Stimulated activated naive CD4-positive, alpha-beta T cell (primary cell): ENCODE data around the gene LRRC55.

ENCODE experiments used
- DNase-seq, 6 experiments: peaks; one replicate each; lab custom pipeline; 2025; lab: John Stamatoyannopoulos, UW

Gene LRRC55

DNA sequence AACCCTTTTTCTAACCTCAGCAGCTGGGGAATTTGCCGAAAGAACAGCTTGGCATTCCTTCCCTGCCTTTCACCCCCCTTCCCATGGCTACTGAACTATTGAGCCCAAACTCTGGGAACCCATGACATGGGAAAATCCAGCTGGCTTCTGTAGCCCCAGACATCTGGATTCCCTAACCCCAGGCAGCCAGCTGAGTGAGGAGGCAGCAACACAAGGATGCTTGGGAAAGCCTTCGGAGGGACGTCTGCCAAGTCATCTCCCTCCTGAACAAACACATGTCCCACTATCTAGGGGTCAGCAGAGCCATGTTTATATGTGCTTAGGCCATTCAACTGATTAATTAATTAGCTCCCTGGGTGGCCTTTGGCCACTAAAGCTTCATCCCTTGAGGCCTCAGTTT is 21.6 kb downstream of the LRRC55 start:
- no peak for DNase-seq

DNA sequence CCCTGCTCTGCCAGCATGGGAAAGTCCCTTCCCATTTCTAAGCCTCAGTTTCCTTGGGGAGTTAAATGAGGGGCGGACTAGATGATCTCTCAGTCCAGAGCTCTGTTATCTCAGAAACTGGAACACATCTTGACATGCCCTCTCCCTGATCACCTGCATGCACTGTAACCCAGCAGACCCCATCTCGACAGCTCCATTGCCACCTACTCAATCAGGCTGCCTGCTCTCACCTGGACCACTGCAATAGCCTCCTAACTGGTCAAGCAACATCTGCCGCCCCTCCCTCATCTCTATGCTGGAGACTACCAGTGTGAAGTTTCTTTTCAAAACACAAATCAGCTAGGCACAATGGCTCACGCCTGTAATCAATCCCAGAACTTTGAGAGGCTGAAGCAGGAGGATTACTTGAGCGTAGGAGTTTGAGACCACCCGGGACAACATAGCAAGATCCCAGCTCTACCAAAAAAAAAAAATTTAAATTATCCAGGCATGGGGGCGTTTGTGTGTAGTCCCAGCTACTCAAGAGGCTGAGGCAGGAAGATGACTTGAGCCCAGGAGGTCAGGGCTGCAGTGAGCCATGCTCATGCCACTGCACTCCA is 22.2 kb downstream of the LRRC55 start:
- no peak for DNase-seq

DNA sequence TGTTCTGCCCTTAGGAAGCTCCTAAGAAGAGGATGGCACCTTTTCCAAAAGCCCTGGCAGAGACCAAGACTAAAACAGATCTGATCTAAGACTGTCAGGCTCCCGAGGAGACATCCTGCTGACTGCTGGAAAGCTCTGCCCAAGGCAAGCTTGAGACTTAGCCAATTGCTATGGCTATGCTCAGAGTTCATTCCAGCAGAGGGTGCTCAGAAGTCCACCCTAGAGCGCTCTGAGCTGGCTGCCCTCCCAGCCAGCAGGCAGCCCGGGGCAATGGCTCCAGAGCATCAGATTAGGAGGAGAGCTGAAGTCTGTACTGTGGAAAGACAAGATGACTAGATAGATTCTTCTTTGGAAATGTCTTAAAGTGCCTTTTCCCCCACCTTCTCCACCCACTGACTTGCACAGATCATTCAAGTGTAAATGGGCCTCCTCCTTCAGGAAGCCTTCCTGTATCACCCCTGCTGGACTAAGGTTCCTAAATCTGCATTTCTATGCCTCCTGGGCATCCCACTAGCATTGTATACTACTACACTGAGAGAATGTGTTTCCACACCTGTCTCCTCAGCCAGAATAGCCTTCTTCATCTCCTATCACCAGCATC is 23.4 kb downstream of the LRRC55 start:
- no peak for DNase-seq

DNA sequence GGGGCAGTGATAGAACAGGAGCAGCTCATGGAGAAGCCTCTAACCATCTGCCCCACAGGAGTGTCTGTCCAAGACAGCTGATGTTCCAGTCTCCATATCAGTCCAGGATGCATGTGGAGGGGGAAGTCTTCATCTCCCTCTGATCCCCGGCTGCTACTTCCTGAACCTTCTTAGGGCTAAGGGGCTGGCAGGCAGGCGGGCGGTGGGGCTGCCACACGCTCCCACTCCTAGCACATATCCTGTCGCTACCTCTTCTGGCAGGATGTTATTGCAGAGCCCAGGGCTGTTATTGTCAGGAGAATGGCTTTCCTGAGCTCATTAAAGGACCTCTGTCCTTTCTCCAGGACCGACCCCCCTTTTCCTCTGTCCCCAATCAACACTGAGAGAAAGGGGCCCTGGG is 25.4 kb downstream of the LRRC55 start:
- DNase-seq: no peak

DNA sequence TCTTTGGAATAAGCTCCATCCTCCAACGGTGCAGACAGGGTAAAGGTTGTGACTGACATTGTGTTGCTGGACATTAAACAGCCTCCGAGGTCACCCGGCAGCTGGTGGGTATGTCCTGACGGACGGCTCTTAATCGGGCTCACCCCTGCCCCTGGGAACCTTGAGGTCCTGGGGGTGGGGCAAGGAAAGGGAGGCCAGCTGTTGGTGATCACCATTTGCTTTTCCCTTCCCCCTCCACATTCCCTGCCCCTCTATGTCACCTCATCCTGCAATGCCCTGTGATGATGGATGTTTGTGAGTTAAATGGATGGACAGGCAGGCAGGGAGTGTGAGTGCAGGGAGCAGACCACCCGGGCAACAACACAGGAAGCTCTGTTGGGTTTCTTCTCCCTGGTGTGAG is 29.0 kb downstream of the LRRC55 start:
- no peak for DNase-seq

DNA sequence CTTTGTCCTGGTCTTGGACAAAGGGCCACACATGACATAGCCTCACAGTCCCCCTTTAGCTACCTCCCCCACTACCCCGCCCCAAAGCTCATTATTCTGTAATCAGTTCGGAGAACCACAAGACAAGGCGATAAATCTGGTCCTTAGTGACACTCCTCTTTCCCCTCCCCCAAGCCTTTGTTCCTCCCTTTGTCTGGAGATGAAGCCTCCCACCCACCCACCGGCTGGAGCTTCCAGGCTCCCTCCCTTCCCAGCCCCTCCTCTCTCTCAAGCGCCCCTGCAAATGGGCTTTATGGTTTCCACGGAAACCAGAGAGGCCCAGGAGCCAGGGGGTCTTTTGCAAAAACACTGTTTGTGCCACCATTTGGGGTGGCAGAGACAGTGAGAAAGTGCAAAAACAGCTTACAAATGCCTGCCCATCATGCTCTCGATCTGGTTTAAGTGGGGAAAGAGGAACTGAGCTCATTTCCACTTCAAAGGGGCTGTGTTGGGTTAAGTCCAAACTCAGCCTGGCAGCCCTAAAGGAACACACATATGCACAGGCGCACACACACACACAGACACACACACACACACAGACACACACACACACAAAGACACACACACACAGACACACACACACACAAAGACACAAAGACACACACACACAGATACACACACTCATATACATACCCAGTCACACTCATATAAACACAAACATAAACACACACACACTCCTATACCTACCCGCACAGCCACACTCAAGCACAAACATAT is 31.8 kb downstream of the LRRC55 start:
- DNase-seq: no peak

DNA sequence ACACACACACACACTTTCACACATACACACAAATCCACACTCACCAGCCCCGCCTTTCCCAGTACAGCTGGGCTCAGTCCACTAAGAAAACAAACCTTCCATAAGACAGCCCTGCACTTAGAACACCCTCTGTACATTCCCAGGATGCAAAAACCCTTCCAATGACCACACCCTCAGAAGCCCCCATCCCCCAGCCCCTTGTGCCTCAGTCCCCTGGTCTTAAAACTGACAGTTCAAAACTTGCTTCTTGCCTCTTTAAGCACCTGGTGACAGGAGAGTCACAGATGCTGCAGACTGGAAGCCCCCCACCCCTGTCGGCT is 32.3 kb downstream of the LRRC55 start:
- DNase-seq: no peak

DNA sequence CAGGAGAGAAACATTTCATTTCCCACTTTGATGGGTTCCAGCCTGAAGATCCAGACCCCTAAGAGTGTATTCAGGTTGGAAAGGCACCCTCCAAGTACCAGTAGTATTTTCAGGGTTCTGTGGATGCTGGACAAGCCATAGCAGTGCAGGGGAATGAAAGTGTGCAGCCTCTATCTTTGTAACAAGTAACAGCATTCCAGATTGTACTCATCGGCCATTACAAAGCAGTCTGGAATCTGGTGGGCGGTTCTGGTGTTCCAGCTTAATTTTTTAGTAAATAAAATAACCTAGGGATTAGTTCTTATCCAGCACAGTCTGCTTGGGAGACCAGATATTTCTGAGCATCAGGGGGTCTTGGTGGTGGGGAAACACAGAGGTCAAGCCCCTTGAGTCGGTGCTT is 32.7 kb downstream of the LRRC55 start:
- no peak for DNase-seq

DNA sequence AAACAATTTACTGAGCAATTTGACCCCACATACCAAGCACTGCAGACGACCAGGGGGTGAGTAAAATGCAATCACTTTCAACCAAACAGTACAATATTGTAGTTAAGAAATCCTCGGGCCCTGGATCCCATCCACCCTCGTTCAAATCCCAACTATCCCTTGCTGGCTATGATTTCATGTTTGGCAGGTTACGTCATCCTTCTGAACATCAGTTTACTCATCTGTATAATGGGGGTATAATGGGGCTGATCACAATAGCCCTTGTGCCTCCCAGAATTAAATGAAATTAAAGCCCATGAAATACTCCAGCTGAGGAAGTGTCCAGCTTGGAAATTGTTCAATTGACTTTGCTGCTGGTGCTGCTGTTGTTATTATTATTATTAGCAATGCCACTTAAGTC is 34.7 kb downstream of the LRRC55 start:
- no peak for DNase-seq

DNA sequence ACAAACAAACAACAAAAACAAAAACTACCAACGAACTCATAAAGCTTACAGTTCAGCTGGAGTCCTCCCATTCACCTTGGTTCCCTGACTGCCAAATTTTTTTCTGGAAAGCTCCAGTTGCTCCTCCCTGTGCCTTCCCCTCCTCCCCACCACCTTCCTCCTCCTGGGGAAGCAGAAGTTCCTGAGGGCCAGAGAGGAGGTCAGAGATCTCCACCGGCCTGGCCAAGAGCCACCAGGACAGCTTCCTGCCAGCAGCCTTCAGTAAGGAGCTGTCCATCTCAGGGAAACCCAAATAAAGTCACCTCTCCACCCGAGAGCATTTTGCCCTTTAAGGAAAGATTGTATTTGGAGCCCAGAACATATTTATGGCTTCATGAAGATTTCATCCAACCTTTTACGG is 35.3 kb downstream of the LRRC55 start:
- DNase-seq: no peak

DNA sequence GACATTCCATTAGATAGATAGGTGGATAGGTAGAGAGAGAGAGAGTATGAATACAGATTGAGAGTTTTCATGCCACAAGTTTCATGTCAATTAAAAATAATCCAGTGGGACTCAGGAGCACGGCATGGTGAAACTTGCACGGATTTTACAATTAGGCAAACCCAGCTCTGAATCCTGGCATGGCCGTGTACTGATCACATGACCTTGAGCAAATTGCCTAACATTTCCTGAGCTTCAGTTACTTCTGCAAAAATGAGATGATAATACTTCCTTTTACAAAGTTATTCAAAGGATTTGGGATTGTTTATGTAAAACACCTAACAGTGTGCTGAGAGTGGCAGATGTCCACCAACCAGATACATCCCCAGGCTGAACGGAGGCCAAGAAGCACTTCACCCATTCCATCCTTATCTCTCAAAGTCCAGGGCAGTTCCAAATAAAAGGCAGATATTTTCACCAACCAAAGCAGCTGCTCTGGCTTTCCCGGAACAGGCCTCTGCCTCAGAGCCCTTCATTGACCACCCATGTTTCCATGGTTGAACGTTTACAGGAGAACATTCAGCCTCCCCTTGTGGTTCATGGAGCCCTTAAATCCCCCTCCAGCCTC is 37.4 kb downstream of the LRRC55 start:
- no peak for DNase-seq

DNA sequence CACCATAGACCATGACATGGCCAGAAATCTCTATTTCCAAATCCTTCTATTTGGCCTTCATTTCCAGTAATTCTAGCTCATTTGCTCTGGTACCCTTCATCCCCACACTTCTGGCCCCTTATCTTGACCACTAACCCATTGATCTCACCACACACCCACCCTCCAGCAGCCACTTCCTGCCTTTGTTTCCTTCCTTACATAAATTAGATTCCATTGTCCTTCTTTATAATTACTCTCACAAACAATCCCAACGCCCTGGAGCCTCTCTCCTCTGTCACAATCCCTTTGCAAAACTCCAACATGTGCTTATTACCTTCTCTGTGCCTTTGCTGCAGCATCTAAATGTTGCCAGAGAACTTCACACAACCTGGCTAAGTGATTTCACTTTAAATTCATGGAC is 40.5 kb downstream of the LRRC55 start:
- no peak for DNase-seq

DNA sequence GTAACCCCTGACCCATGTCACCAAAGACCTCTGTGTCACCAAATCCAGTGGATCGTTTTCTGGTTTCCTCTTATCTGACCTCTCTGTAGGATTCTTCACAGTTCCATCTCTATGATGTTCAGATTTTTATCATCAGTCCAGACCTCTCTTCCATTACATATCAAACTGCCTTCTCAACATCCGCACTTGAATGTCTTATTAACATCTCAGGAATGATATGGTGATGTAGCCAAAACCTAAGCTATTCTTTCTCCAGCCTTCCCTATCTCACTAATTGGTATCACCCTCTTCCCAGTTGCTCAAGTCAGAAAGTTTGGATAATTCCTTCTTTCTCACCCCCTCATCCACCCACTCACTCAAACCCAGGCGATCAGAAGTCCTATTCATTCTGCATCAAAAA is 41.8 kb downstream of the LRRC55 start:
- DNase-seq: no peak

DNA sequence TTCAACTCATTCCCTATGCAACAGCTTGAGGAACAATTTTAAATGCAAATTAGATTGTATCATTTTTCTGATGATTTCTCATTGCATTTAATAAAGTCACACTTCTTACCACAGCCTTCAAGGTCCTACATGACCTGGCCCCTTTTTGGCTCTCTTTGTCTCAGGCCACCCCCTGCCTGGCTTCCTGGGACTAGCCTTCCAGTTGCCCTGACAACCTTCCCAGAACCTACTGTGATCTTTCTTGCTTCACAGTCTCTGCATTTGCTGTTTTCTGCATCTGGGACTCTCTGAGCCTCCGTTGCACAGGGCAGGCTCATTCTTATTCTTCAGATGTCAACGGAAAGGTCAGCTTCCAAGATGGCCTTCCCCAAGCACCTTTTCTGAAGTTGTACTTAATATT is 42.4 kb downstream of the LRRC55 start:
- DNase-seq: no peak

DNA sequence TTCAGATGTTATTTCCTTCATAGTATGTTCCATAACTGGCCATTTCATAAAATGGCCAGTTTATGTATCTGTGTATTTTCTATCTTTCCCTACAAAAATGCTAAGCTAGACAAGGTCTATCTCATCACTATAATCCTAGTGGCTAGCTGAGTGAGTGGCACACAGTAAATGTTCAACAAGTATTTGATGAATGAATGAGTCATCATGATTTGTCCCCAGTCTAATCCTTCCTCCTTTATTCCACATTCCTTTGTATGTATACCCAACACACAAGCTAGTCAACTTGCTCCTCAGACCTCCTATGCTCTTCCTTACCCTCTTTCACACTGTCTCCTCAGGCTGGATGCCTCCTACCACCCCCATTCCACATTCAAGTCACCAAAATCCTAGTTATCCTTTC is 42.8 kb downstream of the LRRC55 start:
- DNase-seq: no peak

DNA sequence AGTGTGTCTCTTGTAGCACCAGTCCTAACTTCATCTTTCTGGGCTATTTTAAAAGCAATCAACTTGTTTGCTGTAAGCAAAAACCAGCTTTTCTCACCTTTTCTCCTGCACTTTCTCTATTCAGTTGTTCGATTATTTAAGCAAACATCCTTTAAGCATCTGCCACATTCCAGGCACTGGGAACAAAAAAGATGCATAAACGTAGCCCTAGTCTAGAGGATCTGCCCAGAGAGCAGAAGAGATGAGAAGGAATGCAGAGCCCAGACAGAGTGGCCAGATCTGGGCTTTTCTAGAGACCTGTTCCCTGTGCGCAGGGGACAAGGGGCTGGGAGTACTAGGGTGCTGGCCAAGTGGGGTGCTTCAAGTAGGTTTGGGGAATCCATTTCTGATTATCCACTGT is 46.8 kb downstream of the LRRC55 start:
- DNase-seq: no peak

DNA sequence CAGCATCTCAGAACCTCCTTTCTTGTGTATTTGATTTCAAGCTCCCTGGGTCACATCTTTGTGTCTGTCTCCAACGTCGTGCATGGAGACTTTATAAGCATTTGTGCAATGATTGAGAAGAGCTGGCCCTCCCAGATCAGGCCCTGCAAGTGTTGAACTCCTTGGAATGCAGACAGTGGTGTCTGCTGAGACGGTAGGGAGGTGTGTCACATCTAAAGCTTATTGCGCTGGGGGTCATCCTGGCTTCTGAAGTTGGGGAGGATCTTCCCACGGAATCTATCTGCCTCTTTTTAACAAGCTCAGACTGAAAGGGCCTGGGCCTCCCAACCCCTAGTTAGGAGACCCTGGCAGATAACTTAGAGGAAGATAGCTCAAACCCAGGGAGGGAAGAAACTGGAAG is 48.6 kb downstream of the LRRC55 start:
- no peak for DNase-seq

DNA sequence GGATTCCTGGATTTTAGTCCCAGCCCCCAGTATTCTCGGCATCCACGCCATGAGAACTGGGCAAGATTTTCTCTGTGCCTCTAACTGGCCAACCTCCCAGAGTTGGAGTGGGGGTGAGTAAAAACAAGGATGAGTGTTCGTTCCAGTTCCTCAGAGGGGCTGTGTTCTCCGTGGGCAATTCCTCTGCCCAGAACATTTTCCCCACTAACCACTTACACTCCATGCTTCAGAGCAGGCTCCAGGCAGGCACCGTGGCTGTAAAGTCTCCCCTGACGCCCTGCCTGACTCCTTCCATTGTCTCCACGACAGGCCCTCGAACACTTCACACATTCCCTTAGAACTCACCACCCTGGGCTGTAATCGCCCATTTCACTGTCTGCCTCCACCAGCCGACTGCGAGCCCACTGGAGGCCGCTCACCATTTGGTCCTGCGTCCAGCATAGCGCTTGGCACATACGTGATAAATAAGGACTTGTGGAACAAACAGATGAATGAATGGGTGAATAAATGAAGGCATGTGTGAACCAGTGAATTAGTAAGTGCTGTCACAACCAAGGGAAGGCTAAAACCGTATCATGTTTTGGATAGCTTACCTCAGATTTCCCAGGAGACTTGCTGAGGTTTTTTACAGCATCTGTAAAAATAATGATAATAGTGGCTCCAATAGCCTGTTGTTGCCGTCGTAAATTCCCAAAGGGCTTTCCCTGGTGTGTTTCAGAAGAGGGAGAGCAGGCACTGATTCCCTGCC is 49.2 kb downstream of the LRRC55 start:
- DNase-seq: no peak

DNA sequence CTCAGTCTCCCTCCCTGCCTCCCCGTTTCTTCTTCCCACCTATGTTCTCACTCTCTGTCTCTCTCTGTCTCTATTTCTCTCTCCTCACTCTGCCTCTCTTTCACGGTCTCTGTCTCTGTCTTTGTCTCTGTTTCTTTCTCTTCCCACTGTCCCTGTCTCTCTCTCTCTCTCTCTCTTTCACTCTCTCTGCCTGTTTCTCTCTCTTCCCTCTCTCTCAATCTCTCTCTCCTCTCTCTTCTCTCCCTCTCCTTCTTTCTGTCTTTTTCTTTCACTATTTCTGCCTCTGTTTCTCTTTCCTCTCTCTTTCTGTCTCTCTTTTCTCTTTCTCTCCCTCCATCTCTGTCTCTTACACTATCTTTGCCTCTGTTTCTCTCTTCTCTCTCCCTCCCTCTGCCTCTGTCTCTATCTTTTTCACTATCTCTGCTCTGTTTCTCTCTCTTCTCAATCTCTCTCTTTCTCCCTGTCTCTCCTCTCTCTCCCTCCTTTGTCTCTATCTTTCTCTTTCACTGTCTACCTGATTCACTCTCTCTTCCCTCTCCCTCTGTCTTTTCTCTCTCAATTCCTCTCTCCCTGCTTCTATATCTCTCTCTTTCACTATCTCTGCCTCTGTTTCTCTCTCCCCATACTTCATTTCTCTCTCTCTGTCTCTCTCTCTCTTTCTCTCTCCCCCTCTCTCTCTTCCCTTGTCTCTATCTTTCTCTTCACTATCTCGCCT is 49.9 kb downstream of the LRRC55 start:
- DNase-seq: no peak

DNA sequence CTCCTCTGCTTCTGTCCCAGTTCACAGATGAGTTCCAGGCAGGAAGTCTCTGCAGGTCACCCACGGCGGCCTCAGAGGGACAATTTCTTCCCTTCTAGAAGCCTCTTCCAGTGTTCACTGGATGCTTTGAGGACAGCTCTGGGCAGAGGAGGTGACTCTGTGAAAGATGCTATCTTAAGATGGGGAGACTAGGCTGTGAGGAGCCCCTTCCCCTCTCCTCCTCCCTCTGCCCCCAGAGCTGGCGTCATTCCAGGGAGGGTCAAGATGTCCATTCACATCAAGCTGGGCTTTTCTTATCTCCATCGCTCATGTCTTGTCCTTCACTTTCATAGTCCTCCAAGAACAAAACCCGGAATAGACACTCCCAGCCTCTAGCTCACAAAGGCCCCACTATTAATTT is 51.9 kb downstream of the LRRC55 start:
- no peak for DNase-seq

DNA sequence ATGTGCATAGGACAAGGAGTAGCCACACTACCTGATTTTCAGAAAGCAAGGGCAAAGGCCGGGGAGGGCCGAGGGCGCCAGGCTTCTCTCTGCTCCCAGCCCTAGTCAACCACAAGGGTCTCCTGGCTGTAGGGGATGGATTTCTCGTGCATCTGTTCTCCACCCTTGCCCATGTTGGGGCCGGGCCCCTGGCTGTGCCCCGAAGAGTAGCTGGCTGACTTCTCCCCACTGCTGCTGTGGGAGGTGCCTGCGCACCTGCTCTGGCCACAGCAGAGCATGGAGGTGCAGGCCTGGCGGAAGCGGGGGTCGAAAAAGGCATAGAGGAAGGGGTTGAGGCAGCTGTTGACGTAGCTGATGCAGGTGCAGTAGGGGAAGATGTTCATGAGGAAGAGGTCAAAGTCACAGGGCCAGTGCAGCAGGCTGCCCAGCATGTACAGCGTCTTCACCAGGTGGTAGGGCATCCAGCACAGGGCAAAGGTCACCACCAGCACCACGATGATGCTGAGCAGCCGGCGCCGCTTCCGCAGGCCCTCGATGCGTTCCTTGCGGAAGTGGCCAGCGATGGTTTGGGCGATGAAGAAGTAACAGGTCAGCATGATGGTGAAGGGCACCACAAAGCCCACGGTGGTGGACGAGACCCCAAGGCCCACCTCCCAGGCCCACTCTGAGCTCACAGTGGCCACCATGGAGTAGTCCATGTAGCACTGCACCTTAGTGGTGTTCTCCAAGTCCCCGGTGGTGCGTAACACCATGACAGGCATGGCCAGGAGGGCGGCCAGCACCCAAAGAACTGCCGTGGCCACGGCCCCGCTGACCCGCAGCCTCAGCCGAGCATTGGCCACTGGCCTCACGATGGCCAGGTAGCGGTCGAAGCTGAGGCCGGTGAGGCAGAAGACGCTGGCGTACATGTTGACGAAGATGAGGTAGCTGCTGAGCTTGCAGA is 54.3 kb downstream of the LRRC55 start:
- DNase-seq: no peak
